LNCAP (cell line): Measurements from ENCODE around the gene GABBR2.

Experiments used
- TF ChIP-seq, protein P1 (sequence below): fragments of 450-650 bp; IDR thresholded peaks from 2 replicates; pipeline ENCODE4 v1.5.1; 2017; ENCODE audit warnings: mild to moderate bottlenecking

GABBR2 gene

DNA sequence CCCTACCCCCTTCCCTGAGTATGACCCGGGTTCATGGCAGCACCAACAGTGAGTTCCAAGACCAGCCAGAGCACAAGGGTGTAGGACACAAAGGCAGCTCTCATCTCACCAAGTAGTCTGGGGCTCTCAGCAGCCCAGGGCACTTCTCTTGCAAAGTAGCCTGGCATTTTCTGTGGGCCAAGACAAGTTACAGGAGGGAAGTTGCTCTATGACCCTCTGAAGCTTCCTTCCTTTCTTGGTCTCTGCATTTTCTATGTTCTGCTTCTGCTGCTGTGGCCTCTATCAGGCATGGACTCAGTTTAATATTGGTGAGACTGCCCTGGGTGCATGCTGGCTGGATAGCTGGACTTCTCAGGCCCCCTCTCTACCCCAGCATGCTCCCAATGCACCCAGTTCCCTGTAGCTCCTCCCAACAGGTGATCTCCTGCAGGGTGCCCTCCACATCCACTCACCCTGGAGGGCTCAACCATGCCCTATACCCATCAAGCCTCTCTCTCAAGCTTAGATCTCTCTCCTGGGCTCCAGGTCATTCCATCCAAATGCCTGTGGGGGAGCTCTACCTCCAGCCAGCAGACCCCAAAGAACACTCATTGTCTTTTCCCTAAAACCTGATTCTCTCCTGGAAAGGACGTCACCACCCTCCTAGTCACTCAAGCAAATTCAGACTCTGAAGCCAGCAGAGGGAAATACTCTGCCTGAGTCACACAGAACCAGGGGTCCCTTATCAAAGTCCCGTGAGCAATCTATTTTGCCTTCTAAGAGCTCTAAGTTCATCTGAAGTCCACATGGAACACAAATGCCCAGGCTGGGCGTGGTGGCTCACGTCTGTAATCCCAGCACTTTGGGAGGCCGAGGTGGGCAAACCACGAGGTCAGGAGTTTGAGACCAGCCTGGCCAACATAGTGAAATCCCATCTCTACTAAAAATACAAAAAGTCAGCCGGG is 467.1 kb downstream of the GABBR2 start:
- TF ChIP-seq, protein P1, sequence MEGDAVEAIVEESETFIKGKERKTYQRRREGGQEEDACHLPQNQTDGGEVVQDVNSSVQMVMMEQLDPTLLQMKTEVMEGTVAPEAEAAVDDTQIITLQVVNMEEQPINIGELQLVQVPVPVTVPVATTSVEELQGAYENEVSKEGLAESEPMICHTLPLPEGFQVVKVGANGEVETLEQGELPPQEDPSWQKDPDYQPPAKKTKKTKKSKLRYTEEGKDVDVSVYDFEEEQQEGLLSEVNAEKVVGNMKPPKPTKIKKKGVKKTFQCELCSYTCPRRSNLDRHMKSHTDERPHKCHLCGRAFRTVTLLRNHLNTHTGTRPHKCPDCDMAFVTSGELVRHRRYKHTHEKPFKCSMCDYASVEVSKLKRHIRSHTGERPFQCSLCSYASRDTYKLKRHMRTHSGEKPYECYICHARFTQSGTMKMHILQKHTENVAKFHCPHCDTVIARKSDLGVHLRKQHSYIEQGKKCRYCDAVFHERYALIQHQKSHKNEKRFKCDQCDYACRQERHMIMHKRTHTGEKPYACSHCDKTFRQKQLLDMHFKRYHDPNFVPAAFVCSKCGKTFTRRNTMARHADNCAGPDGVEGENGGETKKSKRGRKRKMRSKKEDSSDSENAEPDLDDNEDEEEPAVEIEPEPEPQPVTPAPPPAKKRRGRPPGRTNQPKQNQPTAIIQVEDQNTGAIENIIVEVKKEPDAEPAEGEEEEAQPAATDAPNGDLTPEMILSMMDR = no peak

DNA sequence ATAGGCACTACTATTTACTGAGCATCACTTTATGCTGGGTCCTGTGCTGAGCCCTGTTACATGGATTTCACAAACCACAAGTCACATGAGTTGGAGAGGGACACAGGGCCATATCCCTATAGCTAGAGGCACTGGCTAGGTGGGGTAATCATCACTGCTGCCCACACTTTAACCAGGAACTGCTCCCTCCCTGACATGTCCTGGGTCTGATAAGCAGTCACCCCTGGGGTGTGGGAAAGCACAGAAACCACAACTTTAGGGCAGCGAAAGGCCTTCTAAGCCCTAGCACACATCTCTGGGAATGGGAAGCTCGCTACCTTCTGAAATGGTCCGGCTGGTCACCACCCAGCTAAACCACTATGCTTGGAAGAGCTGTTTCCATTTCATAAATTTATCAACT is 468.3 kb downstream of the GABBR2 start:
- TF ChIP-seq, protein P1 = no peak
